ENCODE data around the gene MYLK3.

DNA sequence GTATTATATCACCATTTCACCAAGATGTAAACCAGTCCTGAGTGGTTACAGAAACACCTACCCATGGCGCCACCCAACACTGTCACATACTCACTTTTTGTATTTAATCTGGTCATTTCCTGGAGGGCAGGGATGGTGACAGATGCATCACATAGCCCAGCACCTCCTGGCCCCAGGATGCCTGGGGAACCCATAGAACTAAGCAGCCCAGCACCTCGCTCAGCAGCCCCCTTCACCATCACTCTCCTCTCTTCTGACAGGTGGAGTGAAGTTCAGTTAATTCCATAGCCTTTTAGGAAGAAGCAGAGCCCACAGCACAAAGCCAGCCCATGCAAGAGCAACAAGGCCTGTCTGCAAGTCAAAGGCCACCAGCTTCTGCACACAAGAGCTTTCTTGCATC, 27.5 kb downstream of the MYLK3 start:
- no peak for TF ChIP-seq GLIS3 (CRISPR knock-in tag; IDR thresholded peaks at IDR 0.05)
- TF ChIP-seq SNAI2 (CRISPR knock-in tag; IDR thresholded peaks at IDR 0.05) = no peak
- no peak for TF ChIP-seq ZNF565 (CRISPR knock-in tag; conservative IDR thresholded peaks at IDR 0.05; ENCODE audit: low read depth)

Data from SK-N-SH treated with all-trans-retinoic acid at 6 μM for 48 hours (cell line).